Measurements from ENCODE around the gene TESMIN. TPM values are rescaled to one million over a fixed set of nuclear protein-coding genes. Genes with fewer than 3 reads are reported as not detected.

The TESMIN gene
- total RNA-seq, 1 donor from 2014 or later: 0.56 TPM

DNA sequence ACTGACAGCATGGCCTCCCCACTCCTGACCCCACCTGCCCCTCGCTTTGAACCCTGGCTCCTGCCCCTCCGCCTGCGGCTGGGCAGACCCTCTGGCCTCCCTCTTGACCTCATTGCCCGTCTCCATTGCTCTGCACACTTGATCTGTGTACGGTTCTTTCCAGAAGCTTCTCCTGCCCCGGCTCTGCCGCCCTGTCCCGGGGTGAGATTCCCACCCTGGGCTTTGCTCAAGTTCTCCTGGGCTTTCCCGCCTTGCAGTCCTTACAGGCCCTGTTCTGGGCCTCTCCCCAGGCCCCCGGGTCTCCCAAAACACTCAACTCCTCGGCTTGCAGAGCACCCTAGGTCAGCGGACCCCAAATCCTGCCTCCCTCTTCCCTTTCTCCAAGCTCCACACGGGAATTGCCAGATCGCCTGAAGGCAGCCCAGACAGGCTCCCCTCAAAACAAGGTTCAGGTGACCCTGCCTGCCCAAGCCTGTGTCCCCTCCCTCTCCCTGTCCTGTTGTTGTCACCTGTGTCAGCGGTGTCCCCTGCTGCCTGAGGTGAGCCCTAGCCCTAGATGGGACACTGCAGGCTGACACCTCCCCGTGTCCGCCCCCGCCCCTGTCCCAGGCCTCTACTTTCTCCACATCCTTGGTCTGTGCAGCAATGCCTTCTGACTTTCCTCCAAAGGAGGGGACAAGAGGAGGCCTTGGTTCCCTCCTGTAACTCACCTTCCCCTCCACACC lies 65.5 kb downstream of the TESMIN start:
- no peak for DNase-seq (ENCODE audit: extremely low spot score, unreplicated experiment)
- peak overlapping the region; percentile 14 for H3K4me3 Mint-ChIP-seq (ENCODE audit: unreplicated experiment)
- peaks cover 13% of the 10 kb centered on the region for H3K4me1 Mint-ChIP-seq (ENCODE audit: unreplicated experiment)
- TF ChIP-seq, protein P1, sequence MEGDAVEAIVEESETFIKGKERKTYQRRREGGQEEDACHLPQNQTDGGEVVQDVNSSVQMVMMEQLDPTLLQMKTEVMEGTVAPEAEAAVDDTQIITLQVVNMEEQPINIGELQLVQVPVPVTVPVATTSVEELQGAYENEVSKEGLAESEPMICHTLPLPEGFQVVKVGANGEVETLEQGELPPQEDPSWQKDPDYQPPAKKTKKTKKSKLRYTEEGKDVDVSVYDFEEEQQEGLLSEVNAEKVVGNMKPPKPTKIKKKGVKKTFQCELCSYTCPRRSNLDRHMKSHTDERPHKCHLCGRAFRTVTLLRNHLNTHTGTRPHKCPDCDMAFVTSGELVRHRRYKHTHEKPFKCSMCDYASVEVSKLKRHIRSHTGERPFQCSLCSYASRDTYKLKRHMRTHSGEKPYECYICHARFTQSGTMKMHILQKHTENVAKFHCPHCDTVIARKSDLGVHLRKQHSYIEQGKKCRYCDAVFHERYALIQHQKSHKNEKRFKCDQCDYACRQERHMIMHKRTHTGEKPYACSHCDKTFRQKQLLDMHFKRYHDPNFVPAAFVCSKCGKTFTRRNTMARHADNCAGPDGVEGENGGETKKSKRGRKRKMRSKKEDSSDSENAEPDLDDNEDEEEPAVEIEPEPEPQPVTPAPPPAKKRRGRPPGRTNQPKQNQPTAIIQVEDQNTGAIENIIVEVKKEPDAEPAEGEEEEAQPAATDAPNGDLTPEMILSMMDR (IDR thresholded peaks at IDR 0.05): no peak
- no peaks in the 10 kb centered on the region for H3K36me3 Mint-ChIP-seq (ENCODE audit: unreplicated experiment)
- no peak overlapping the region for H3K27ac Mint-ChIP-seq (ENCODE audit: unreplicated experiment)
- H3K27me3 Mint-ChIP-seq (ENCODE audit: unreplicated experiment): peaks cover 55% of the 10 kb centered on the region
- H3K9me3 Mint-ChIP-seq (ENCODE audit: unreplicated experiment): no peaks in the 10 kb centered on the region

DNA sequence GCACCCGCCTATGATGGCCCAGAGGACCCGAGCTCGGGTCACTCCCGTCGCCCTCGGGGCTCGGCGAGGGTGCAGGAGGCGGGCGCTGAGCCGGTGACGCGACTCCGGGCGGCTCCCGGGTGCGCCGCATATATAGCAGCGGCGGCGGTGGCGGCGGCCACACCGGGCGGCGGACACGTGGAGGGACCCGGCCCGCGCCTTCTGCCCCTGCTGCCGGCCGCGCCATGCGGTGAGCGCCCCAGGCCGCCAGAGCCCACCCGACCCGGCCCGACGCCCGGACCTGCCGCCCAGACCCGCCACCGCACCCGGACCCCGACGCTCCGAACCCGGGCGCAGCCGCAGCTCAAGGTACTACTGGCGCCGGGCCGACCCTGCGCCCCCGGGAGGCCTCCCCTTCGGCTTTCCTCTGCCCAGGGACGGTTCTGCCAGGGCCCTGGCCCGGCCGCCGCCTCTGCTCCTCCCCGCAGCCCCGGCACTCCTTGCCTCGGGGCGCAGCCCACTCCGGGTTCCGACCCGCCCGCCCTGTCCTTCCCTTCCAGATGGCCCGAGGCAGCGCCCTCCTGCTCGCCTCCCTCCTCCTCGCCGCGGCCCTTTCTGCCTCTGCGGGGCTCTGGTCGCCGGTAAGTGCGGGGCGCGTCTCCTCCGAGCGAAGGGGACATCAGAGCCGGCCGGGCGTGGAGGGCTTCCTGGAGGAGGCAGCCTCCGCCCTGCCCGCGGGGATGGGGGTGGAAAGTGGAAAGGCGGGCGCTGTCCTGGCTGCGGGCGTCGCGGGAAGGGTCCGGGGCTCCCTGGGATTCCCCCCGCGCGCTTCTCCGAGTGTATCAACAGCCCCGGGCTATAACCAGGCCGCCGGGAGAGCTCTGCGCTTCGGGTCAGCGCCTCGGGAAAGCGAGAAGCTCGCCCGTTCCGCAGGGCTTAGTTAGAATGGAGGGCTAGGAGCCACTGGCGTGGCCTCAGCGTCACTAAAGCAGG lies 66.6 kb downstream of the TESMIN start, which contains the start of gene GAL:
TSS of gene GAL (plus strand) at position 160 of the 972 bp plus-strand sequence. CDS start at position 540, 380 bp downstream.
- Mint-ChIP-seq H3K36me3 (ENCODE audit: unreplicated experiment) (no peaks in the 10 kb centered on the region), H3K27ac (ENCODE audit: unreplicated experiment) (no peak within 1 kb of the TSS)

DNA sequence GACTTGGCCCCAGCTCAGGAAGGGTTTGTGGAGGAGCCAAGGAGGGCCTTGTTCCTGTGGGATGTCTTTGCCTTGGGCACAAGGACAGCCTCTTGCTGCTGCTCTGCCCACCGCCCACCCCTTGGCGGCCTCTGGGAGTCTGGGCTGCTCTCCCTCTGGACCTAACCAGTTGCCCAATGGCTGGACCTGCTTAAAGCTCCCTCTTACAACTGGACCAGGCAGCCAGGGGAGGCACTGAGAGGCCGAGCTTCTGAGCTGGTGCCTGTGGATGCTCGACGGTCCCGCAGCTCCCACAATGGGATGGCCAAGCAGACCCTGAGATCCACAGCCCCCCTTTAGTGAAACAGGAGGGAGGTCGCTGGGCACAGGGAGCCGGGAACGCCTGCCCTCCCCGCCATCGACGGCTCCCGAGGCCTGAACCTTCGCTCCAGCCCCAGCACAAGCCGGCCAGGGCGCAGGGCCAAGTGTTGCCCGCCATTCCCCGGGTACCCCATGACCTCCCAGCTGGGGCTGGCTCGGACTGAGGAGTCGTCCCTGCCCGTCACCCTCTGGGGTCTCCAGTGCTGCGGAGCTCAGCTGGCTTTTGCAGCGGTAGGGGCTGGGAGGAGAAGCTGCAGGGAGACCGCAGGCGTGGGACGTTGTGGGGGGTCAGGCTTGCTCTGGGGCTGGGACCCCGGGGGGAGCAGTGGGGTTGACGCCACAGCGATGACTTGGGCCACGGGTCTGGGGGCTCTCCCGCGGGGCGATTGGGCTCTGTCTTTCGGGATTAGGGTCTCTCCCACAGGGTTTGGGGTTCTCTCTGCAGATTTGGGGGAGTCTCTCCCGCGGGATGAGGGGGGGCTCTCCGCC lies 67.6 kb downstream of the TESMIN start:
- peaks cover 36% of the 10 kb centered on the region for H3K27me3 Mint-ChIP-seq (ENCODE audit: unreplicated experiment)
- H3K9me3 Mint-ChIP-seq (ENCODE audit: unreplicated experiment): no peaks in the 10 kb centered on the region
- DNase-seq (ENCODE audit: extremely low spot score, unreplicated experiment): no peak
- peaks cover 13% of the 10 kb centered on the region for H3K4me1 Mint-ChIP-seq (ENCODE audit: unreplicated experiment)
- H3K4me3 Mint-ChIP-seq (ENCODE audit: unreplicated experiment): no peak overlapping the region
- no peaks in the 10 kb centered on the region for H3K36me3 Mint-ChIP-seq (ENCODE audit: unreplicated experiment)
- no peak overlapping the region for H3K27ac Mint-ChIP-seq (ENCODE audit: unreplicated experiment)
- TF ChIP-seq, protein P1 (IDR thresholded peaks at IDR 0.05): no peak

More for the DNA sequence above, 66.6 kb downstream of the TESMIN start, which contains the start of gene GAL:
- DNase-seq (ENCODE audit: extremely low spot score, unreplicated experiment): no peak
- H3K4me1 Mint-ChIP-seq (ENCODE audit: unreplicated experiment): peaks cover 13% of the 10 kb centered on the region
- TF ChIP-seq, protein P1 (IDR thresholded peaks at IDR 0.05): no peak
- no peaks in the 10 kb centered on the region for H3K9me3 Mint-ChIP-seq (ENCODE audit: unreplicated experiment)
- H3K27me3 Mint-ChIP-seq (ENCODE audit: unreplicated experiment): peaks cover 44% of the 10 kb centered on the region
- peak within 1 kb of the TSS; percentile 40 for H3K4me3 Mint-ChIP-seq (ENCODE audit: unreplicated experiment)

DNA sequence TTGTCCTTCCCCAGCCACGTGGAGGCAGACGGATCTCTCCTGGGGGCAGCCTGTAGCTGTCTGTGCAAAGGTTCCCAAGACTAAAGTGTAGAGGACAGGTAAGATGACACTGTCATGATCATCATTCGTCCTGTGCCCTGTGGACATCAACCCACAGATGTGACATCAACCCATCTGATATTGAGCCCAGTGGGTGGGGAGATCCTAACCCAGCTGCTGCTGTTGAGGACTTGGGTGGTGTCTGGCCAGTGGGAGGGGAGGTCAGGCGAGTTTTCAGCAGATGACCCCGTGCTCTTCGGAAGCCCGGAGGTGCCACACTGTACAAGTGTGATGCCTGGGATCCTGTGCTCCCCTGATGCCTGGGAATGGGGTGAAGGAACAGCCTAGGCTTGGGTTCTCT lies 68.2 kb downstream of the TESMIN start:
- H3K4me3 Mint-ChIP-seq (ENCODE audit: unreplicated experiment): no peak overlapping the region
- H3K27ac Mint-ChIP-seq (ENCODE audit: unreplicated experiment): no peak overlapping the region
- DNase-seq (ENCODE audit: extremely low spot score, unreplicated experiment): no peak
- peaks cover 13% of the 10 kb centered on the region for H3K4me1 Mint-ChIP-seq (ENCODE audit: unreplicated experiment)
- H3K36me3 Mint-ChIP-seq (ENCODE audit: unreplicated experiment): no peaks in the 10 kb centered on the region
- TF ChIP-seq, protein P1 (IDR thresholded peaks at IDR 0.05): no peak
- peaks cover 30% of the 10 kb centered on the region for H3K27me3 Mint-ChIP-seq (ENCODE audit: unreplicated experiment)
- no peaks in the 10 kb centered on the region for H3K9me3 Mint-ChIP-seq (ENCODE audit: unreplicated experiment)
